GM18867 (cell line): ENCODE results near the gene DGCR6L.
"Not testable (repeated sequence)": the region's sequence is repeated elsewhere in the genome, so short reads cannot be mapped to it uniquely, and the experiment has no call there.

ENCODE experiments used
- ATAC-seq: cut with Tn5 transposase; IDR thresholded peaks from one replicate; pipeline ENCODE4 v1.9.1; 2021; ENCODE audit warnings: mild to moderate bottlenecking, moderate library complexity; ENCODE audit not compliant: unreplicated experiment

Gene DGCR6L

DNA sequence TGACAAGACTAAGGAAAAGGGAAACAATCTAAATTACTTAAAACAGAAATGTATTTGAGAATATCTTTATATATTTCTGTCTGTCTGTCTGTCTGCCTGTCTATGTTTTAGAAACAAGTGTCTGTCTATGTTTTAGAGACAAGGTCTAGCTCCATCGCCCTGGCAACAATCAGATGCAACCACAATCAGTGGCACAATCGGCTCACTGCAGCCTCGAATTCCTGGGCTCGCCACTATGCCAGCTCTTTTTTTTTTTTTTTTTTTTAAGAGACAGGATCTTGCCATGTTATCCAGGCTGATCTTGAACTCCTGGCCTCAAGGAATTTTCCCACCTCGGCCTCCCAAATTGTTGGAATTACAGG lies 8.7 kb upstream of the DGCR6L start:
- ATAC-seq, result not testable (repeated sequence)

DNA sequence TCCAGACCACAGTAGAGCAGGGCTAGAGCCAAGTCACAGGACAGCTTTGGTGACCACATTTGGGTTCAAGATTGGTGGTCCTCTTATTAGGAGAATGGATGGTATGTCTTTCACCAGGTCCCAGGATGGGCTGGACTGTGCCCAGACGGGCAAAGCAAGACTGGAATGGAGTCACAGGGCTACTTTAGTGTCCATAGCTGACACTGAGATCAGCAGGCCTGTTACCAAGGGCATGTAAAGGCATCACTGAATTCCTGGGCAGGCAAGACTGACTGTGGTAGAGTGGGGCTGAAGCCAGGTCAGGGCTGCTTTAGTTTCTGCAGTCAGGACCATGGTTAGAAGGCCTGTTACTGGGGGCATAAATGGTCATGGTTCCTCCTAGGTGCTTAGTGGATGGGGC lies 6.1 kb upstream of the DGCR6L start:
- ATAC-seq, result not testable (repeated sequence)

DNA sequence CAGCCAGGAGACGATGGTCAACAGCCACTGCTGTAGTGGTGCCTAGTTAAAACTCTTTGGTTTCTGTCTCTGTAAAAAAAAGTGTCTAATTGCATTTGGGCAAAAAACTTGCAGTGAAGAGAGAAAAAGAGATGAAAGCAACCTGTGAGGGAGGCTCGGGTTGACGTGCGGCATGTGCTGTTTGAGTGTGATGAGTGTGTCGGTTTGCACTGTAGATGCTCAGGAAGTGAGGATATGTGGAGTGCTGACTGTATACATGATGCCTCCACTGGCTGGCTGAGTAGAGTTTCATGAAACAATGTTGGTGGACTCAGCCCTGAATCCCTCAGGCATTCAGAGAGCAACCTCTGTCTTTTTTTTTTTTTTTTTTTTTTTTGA lies 4.3 kb upstream of the DGCR6L start:
- no peak for ATAC-seq

DNA sequence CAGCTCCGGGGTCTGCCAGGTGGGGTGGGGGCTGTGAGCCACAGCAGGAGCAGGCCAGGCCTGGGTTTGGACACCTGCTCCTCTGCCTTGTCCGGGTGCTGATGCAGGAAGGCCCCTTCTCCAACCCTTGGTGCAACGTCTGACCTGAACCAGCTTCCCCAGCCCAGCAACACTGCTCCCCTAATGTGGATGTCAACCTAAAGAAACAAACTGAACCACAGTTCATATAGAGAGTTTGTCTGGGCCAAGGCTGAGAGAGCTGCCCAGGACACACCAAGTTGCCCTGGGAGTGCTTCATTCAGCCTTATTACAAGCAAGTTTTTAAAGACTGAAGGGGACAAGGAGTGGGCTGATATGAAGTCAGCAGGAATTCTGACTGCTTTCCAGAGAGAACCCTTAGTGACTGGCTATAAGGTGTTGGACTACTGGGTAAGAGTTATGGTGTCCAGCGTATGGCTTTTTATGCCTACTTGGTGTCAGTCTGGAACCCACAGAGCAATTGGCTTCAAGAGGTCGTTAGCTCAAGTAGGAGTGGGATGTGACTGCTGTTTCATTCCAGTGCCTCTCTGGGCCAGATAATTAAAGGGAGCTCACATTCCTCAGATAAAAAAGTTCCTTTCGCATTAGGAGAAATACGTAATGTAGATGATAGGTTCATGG lies 1.8 kb upstream of the DGCR6L start:
- ATAC-seq, result not testable (repeated sequence)

DNA sequence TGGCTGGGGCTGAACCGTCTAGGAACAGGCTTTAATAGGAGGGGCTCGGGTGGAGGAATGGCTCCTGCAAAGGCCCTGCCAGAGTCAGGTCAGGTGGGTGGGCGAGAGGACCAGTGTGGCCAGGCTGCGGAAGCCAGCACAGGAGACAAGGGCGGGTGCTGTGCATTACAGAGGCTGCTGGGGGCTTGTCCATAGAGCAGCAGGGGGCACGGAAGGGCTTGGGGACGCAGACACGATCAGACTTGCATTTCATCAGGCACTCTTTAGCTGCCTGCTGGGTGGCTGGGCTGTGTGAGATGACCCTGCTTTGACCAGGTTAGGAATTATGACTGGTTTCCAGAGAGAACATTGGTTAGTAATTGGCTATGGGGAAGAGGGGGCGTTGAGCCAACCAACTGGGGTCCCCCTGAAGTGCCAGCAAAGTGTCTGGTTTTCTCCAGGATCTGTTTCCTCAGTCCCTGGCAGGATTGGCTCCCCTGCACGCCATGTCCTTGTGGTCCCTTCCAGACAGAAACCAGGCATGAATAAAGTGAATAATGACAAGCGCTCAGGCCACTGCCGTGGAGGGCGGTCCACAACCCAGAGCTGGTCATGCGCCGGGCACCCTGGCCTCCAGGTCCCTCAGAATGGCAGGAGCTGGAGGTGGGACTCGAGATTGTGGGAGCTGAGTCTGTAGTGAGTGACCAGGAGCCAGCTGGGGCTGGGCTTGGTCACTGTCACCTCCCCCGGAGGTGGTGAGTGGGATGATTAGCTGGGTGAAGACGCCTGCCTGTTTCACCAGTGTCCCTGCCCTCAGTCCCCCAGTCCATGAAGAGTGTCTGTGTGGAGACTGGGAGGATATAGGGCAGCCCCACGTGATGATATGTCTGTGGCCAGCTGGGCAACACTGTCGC lies 1.0 kb upstream of the DGCR6L start:
- ATAC-seq, result not testable (repeated sequence)

DNA sequence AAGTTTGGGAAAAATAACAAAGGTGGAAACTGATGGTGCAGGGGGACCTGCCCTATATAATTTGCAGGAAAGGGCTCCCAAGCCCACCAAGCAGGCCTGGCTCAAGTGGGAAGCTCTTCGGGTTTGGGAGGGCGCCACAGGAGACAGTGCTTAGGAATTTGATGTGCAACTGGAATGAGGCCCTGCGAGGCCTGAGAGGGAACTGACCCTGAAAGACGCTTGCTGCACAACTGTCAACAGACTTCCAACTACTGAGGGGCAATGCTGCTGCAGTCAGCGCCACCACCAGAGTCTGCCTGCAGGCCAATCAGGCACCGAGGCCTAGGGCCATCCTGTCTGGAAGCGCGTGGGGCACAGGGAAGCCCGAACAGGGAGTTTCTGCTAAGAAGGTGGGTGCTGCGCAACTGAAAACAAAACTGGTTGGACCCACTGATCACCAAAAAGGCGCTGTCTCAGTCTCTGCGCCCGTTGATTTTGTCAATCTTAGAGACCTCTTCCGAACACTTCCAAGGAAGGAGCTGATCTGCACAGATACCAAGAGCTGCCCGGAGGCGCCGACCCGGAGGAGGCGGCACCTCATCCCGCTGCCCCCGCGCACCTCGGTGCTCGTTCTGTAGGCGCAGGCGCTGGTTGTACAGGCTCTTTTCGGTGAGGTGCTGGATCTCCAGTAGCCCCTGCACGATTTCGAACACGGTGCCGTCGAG lies 667 bp downstream of the DGCR6L start:
- ATAC-seq, result peak; percentile 17

DNA sequence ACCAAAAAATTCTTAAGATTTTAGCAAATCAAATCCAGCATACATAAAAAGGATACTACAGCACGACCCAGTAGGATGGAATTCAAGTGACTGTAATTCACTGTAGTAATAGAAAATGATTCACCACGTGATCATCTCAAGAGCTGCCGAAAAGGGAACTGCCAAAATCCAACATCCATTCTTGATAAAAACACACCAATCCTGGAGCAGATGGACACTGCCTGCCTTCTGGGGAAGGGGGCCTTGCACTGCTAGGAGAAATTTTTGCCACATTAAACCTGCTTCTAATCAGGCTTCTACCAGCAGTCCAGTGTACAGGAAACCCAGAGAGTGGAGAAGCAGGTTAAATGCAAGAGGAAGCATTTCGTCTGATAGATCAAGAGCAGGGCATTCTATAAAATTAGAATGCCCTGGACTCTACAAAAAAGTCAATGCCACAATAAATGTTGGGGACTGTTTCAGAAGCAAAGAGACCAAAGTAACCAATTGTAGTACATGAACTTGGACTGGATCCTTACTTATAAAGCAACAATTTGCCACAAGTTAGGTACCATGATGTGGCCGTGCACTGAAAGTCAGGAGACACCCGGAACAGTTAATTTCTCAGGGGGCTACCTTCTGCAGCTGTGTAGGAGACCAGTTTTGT lies 1.7 kb downstream of the DGCR6L start:
- ATAC-seq, result not testable (repeated sequence)

DNA sequence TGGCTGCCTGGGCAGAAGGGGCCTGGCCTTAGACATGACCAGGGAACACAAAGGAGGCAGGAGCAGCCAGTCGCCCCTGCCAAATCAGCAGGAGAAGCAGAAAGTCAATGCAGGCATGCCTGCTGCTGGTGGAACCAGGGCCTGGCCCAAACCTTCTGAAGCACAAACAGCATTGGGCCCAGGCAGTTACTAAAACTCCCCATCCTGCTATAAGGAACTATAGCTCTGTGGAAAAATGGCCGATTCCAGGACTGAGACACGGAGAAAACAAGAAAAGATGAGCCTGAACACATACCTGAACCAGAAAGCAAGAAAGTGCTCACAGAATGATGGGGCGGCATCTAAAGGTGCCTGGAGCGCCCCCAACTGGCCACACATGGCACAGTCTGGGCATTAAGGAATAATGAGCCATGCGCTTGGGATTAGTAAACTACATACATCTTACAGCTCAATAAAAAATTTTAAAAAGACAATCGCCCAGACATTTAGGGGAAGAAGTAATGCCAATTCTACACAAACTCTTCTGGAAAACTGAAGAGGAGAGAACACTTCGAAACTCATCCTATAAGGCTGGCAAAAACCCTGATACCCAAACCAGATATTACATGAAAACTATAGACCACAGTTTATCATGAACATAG lies 2.3 kb downstream of the DGCR6L start:
- not testable (repeated sequence) for ATAC-seq

DNA sequence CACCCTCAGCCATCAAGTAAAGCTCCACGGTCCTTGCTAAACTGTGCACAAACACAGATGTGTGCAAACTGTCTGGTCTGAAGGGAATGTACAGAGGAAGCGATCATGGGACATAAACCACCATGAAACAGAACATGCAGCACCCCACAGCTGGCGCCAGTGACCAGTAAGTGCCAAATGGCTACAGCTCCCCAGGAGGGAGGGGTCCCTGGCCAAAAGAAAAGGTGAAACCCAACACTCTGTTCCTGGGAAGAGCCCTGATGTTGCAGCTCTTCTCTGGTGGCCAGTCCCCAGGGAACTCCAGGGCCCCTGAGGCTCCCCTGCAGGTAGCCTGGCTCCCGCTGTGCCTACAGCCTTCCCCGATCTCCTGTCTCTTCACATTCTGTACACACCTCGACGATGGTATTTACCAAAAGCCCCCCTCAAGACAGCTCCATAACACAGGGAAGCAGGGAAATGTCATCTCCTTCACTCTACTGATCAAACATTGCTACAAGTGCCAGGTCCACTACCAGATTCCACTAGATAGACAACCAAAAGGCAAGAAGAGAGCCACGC lies 2.9 kb downstream of the DGCR6L start:
- no peak for ATAC-seq

DNA sequence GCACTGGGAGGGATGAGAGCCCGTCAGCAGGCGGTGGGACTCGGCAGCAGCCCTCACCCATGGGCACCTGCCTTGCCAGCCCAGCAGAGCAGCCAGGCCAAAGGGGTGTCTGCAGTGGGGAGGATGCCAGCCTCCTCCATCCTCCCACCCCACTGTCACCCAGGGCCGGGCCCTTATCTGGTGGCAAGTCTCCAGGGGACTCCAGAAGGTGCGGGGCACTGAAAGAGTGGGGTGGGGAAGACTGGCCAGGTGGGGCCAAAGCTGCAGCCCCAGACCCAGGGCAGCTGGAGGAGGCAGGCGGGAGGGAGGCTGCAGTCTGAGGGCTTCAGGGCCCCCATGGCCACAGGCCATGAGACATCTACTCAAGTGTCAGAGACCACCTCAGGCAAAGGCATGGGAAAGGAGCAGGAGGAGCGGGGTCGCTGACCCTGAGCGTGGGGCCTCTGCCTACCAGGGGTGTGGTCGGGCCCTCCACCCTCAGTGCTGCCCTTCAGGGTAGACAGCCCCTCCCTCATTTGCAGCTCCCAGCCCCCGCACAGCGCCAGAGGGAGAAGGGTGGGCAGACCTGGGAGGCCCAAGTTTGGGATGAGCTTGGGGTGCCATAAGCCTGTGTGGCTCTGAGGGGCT lies 3.5 kb downstream of the DGCR6L start:
- no peak for ATAC-seq

DNA sequence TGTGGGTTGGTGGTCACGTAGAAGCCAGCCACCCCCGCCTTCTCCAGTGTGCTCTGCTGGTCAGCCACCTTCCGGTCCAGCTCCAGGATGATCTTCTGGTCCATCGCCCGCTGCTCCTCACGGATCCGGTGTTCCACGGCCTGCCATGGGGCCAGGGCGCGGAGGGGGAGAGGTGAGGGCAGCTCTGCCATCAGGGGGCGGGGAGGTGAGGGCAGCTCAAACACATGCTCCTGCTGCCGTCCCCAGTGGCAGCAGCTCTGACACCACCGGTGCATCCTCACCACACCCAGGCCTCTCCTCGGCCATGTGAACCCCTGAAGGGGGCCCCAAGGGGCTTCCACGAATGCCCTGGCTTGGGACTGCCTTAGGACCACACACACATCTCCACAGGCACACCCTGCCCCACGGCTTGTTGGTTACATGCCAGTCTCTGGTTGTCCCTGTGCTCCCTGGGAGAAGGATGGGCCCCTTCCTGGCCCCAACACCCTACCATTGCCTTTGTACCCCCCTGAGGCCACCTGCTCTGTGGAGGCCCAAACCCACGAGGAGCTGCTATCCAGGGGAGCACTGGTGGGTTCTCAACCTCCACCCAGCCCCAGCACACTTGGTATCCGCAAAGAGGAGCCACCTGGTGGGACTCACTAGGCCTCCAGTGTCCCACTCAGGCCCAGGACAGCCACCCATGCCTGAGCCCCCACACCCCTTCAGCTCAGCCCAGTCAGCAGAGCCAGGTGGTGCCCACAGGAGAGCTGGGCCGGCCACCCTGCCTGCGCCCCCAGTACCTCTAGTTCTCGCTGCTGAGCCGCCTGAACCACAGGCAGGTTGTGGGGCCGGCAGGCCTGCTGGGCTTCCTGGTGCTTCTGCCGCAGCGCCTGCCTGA lies 4.3 kb downstream of the DGCR6L start:
- no peak for ATAC-seq

DNA sequence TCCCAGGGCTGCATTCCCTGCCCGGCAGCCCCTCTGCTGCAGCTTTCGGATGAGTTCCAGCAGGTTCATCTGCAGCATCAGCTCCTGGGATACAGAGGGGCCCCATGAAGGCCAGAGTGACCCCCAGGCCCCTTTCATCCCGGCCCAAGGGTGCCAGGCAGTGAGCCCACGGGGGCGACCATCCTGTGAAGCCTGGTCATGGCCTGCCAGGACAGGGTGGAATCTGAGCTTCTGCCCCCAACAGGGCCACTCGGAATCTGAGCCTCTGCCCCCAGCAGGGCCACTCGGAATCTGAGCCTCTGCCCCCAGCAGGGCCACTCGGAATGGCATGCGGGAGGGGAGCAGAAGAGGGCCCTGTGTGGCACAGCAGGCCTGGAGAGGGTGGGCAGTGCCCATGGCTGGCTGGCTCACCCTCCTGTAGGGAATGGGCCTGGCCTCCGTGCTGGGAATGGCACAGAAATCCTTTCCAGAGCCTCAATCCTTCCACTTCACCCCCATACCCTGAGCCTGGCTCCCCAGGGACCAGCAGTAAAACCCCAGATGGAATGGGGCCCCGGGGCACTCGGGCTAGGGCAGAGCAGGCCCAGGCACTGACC lies 5.0 kb downstream of the DGCR6L start:
- ATAC-seq, result not testable (repeated sequence)

DNA sequence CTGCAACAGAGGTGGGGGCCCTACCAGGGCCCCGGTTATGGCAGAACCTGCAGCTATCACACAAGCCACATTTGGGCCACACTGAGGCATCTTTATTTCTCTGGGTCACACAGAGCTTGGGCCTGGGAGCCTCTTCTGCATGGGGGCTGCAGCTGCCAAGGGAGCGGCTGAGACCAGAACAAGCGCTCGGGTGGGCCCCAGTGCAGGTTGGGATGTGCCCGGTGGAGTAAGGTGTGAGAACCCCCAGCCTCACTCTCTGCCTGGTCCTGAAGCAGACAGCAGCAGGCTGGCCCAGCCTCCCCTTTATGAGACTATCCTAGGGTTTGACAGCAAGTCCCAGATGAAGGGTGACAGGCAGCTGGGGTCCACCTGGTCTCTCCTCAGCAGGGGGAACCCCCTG lies 5.7 kb downstream of the DGCR6L start:
- ATAC-seq, result not testable (repeated sequence)

DNA sequence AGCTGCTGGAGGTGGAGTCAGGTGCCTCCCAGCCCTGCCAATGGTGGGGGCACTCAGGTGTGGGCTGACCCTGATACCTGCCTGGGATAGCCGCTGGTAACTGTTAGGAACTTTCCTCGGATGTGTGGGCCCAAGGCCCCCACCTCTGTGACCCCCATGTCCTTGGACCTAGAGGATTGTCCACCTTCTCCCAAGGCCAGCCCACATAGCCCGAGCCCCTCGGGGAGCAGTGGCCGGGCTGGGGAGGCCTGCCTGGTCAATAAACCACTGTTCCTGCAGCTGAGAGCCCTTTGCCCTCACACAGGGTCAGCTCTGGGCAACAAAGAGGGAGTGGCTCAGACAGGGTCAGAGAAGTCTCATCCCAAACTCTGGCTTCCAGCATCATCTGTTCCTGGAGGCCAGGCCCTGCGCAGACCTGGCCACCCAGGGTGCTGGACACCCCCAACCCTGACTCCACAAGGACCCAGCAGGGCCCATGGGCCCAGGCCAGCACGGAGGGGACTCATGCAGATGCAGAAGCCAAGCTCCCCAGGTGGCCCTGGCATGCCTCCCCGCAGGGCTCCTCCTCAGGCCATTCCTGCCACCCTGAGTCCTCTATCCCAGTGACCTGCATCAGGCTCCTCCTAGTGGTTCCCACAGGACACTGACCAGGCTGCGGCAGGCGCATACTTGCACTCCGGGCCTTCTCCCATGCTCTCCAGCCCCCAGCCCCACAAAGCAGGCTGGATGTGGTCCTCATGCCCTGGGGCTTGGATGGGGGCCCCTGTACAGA lies 6.4 kb downstream of the DGCR6L start:
- ATAC-seq, result not testable (repeated sequence)

DNA sequence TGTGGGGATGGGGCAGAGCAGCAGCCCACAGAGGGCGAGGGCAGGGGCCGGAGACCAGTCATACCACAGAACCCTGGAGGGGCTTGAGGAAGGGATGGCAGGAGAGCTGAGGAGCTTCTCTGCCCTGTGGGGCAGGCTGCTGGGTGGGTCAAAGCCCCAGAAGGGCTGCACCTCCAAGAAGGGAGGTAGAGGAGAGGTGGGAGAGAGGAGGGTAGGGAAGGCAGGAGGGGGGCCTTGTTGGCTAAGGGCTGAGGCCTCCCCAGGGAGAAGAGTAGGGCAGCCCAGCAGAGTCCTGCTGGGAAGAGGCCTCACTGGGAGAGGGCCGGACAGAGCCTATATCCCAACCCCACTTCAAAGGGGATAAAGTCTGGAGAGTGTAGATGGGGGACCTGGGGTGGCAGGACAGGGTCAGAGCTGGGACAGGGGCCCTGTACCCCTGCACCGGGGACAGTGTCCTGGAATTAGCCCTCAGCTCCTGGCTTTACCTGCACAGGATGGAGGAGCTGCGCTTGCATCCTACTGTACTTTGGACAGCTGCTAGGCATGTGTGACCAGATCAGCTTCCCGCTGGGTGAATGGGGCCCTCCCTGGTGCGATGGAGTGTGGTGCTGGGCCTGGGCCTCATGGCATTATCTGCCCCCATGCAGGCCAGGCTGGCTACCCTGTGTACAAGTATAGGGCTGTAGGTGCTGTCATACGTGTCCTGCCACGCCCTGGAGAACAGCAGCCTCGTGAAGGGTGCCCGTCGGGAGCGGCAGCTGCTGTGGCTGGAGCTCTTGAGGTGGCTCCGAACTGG lies 7.3 kb downstream of the DGCR6L start:
- ATAC-seq, result no peak

DNA sequence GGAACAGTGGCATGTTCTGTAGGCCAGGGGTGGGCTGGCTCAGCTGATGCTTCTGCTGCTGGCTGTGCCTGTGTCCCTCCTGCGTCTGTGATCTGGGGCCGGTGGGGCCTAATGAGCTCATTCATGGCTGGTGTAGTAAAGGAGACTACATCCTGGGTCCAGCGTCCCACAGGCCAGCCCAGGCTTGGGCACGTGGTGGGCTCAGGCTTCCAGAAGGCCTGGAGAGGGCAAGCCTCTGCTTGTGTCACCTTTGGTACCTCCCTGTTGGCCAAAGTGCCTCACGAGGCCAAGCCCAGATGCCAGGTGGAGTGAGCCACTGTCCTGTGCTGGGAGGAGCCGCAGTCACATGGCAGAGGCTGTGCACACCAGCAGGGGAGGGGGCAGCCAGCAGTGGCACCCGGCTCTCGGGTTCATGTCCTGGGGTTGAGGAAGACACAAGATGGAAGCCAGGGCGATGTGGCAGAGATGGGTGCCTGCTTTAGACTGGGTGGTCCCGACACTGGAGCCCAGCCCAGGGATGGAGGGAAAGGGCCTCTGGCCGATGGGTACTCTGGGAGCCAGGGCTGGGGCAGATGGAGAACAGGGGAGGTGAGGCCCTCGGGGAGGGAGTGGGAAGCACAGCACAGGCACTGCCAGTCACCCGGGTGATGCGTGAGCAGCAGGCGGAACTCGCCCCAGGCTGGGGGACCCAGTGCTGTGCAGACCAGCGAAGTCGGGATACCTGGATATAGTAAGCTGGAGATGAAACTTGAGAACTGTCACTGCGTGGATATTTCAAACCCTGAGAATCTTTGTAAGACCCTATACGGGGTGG lies 8.4 kb downstream of the DGCR6L start:
- ATAC-seq, result not testable (repeated sequence)
